Hepatocyte (in vitro differentiated cells): ENCODE measurements around the gene KDM4F.

Experiments used
- EZH2phosphoT487 ChIP-seq: fragments of 200-600 bp; sonication (generic); IDR thresholded peaks from one replicate; pipeline ENCODE4 v1.6.1; 2018; ENCODE audit warnings: antibody characterized with exemption, mild to moderate bottlenecking, low read depth, moderate library complexity; ENCODE audit not compliant: unreplicated experiment, severe bottlenecking
- TF ChIP-seq, protein P1 (sequence below): fragments of 200-600 bp; sonication (generic); IDR thresholded peaks from 2 replicates; pipeline ENCODE4 v1.5.1; 2016; ENCODE audit warnings: antibody characterized with exemption, mild to moderate bottlenecking; ENCODE audit not compliant: poor library complexity

- TF ChIP-seq, protein P1, sequence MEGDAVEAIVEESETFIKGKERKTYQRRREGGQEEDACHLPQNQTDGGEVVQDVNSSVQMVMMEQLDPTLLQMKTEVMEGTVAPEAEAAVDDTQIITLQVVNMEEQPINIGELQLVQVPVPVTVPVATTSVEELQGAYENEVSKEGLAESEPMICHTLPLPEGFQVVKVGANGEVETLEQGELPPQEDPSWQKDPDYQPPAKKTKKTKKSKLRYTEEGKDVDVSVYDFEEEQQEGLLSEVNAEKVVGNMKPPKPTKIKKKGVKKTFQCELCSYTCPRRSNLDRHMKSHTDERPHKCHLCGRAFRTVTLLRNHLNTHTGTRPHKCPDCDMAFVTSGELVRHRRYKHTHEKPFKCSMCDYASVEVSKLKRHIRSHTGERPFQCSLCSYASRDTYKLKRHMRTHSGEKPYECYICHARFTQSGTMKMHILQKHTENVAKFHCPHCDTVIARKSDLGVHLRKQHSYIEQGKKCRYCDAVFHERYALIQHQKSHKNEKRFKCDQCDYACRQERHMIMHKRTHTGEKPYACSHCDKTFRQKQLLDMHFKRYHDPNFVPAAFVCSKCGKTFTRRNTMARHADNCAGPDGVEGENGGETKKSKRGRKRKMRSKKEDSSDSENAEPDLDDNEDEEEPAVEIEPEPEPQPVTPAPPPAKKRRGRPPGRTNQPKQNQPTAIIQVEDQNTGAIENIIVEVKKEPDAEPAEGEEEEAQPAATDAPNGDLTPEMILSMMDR = no peak
- no peak for TF ChIP-seq EZH2phosphoT487
Measured at GRCh38 chr11:95085117-95085816, 36.0 kb downstream of the KDM4F start.
